GM04504 (cell line): ENCODE data around the gene RNPS1.
"Not testable (repeated sequence)": the region's sequence is repeated elsewhere in the genome, so short reads cannot be mapped to it uniquely, and the experiment has no call there.

Experiments used
- DNase-seq: peaks from one replicate; pipeline ENCODE4 v3.0.0-alpha.2; 2012; ENCODE audit warnings: low read depth

Gene RNPS1

DNA sequence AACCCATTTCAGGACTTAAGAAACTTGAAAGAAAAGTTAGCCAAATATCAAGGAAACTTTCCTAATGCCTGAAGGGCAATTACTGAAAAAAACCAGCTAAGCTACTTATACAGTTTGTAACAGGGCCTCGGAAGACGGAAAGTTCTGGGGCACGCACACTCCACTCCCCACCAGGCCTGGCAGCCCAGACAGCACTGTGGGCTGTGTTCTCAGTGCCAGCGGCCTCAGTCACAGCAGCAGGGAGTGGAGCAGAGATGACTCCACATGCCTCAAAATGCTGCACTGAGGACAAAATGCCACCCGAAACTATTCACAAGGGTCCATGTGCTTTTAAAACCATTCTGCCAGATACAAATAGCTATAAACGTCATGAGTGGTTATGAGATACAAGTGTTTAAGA is 10.2 kb downstream of the RNPS1 start:
- no peak for DNase-seq

DNA sequence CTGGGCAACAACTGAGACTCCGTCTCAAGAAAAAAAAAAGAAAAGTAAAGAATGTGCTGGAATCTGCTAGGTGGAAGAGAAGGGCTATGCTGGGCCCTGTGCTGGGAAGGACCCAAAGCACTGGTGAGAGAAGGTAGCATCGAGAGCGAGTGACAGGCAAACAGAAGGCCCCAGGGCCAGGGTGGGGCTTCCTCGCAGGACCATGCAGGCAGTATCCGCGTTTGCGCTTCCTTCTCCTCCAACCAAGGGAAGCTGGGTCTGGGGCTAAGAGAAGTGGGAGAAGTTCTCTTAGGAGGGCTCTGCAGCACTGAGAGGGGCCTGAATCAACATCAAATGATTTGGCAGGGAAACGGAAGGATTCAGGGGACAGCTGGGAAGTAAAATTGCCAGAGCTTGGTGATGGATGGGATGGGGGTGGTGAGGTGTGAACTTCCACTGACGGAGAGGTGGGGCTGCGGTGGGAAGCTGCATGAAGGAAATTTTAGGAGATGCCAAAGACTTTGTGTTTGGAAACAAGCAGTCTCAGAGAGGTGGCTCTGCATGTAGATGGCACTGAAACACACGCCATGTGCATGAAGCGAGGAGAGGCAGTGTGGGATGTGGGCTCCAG is 11.3 kb downstream of the RNPS1 start:
- no peak for DNase-seq

DNA sequence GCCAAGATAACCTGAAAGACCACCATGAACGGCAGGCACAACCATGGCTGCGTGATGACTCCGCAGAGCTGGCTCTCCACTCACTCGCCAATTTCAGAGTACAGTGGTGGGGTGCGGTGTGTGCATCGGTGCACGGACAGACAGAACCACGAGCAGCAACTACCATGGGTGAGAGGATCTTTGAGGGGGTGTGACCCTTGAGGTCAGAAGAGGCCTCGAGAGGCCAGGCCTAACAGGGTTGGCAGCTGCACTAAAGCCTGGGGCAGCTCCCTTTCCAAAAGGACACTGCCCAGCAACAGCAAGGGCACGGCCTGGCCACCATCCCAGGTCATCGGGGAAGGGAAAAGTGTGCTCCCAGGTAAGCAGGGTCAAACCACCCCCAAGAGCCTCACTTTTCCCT is 14.6 kb downstream of the RNPS1 start:
- no peak for DNase-seq

DNA sequence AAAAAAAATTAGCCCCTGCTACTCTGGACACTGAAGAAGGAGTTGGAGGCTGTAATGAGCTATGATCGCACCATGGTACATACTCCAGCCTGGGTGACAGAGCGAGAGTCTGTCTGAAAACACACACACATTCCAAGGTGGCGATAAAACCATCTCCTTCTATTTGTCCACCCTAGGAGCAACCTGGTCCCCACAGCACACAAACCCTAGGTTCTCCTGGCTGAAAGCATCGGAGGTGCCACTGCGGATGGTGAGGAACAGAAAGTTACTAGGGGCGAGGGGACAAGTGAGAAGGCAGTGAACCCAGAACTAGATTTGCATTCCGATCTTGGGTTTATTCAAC is 15.1 kb downstream of the RNPS1 start:
- DNase-seq, result no peak

DNA sequence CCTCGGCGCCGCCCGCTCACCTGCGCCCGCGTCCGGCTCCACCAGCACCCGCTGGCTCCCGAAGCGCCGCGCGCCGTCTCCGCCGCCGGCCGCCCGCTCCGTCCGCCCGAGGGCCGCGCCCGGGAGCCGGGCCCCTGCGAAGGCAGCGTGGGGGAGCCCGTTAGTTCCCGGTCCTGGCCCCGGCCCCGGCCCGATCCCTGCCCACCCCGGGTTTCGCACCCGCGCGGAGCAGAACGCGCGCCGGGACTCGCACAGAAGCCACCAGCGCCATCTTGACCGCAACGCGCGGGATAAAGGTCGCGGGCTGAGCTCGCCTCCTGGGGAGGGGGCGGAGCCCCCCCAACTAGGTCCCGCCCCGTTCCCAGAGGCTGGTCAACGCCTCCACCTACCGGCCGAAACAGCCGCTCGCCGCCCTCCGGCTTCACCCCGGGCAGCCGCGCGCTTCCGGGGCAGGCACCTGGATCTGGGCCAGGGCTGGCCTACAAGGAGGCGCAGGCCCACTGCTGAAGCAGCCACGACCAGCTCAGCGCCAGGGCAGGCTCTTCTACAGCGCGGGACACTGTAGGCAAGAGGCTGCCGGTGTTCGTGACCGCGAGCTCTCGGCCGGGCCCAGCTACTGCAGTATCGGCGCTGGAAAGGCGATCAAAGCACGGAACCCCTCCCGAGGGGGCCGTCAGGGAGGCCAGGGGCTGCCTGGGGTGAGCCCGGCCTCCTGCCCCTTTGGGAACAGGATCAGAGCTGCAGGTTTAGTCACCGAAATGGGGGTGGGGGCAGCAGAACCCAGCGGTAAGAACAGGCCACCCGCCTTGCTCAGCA is 16.4 kb downstream of the RNPS1 start, which contains the start of gene ECI1:
TSS of gene ECI1 (minus strand) at position 292 of the 816 bp plus-strand sequence. CDS start at position 271, 21 bp downstream.
- DNase-seq, result peak; percentile 91

DNA sequence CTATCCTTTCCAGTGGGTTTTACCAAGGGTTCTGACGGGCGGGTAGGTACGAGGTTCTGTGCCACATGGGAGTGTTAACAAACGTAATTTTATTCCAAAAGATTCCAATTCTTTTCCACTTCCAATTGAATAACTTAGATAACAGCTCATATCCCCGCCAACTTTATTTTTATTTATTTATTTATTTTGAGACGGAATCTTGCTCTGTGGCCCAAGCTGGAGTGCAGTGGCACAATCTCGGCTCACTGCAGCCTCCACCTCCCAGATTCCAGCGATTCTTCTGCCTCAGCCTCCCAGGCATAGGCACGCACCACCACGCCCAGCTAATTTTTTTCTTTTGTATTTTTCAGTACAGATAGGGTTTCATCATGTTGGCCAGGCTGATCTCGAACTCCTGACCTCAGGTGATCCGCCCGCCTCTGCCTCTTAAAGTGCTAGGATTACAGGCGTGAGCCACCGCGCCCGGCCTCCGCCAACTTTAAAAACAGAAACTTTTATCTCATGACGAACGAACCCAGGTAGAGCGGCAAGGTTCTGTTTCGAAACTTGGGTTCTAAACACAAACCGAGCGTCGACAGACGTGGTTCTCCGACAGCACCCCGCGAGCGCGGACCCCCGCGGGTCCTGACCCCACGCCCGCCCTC is 17.2 kb downstream of the RNPS1 start:
- DNase-seq, result no peak

DNA sequence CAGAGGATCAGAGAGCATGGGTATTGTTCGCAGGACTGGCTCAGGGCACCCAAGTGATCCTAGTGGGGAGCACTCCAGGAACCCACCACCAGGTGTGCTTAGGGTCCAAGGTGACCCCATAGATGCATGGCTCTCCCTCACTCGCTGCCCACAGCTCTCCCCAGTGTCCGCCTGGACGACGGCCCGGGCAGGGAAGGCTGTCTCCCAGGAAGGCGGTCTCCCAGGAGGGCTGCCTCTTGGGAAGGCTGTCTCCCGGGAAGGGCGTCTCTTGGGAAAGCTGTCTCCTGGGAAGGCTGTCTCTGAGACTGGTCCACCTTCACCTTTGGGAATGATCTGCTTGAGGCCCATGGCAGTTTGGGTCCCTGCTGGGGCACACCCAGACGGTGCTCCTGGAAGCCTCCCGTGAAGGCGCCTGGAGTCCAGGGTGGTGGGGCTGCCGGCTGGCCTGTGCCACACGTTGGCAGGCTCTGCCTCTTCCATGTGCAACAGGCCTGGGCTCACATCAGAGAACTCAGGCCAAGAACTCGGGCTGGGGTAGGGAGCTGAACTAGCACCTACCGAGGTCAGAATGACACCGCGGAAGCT is 21.5 kb downstream of the RNPS1 start:
- no peak for DNase-seq

DNA sequence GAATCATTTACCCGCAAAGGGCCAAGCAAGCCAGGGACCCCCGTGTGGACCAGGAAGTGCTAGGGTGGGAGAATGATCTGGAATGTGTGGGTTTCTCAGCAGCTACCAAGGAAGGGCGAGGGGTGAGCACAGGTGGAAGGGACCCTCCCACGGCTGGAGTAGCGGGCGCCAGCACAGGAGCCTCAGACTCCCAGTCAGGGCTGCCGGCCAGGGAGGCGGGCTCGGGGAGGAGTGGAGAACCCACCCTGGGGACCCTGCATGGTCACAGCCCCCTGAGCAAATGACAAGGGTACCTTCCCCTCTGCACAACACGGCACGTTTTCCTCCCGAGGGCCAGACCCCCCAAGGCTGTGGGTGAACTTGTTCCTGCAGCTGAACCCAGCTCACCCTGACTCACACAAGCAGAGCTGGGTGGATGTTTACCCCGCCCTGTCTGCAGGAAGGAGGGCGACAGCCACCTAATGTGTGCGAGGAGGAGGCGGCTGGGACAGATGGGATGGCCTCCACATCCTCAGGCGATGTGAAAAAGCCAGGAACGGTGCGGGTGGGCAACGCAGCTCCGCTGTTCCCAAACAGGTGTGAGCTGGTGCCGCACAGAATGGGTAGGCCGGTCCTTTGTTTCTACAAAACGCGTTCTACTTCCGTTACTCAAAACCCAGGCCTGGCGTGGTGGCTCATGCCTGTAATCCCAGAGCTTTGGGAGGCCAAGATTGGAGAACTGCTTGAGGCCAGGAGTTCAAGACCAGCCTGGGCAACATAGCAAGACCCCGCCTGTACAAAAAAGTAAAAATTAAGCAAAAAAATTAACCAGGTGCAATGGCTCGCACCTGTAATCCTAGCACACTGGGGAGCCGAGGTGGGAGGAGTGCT is 22.8 kb downstream of the RNPS1 start:
- no peak for DNase-seq

DNA sequence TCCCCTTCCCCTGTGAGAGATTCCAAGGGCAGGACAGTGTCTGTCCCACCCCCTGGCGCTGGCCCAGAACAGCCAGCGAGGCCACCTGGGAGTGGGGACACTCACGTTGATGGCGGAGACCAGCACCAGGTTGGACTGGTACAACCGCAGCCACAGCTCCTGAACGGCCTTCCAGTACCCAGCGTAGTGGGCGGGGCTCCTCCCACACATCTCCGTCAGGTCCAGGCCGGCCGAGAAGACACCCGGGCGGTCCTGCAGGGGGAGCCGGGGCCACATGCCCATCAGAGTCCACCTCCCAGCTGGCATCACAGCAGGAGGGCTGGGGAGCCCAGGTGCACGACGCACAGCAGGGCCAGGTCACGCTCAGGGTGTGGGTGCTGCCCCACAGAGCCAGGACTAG is 23.6 kb downstream of the RNPS1 start:
- no peak for DNase-seq

DNA sequence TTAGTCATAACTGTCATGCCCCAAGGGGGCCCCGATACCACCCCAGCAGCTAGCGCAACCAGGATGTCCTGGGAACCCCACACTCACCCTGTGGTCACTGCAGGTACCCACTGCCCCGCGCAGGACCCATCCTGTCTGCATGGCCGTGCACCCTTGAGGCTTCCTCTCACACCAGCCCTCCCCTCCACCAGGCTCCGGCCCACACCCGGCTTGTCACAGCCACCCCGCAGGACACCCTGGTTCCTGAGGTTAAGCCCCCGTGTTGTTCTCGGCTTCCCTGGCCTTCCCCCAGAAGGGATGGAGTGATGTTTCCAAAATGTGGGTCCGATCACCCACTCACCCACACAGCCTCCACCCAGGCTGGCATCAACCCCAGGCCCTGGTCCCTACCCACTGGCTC is 24.1 kb downstream of the RNPS1 start:
- DNase-seq, result no peak

DNA sequence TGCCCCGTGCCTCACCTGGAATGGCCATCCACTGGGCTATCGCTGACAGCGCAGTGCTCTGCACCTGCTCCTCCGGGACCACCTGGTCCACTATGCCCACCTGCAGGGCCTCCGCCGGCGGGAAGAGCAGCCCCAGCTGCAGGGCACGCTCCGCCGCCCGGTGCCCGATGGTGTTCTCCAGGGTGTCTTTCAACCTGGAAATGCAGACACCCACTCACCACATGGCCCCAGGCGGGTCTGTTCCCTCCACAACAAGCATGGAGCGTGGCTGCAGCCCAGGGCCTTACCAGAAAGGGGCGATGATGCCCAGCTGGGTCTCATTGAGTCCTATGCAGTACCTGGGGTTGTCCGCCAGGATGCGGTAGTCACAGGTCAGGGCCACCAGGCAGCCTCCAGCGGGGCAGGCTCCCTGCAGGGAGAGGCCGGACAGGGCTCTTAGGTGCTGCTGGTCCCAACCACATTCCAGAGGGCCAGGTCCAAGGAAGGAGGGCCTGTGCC is 24.8 kb downstream of the RNPS1 start:
- DNase-seq, result no peak

DNA sequence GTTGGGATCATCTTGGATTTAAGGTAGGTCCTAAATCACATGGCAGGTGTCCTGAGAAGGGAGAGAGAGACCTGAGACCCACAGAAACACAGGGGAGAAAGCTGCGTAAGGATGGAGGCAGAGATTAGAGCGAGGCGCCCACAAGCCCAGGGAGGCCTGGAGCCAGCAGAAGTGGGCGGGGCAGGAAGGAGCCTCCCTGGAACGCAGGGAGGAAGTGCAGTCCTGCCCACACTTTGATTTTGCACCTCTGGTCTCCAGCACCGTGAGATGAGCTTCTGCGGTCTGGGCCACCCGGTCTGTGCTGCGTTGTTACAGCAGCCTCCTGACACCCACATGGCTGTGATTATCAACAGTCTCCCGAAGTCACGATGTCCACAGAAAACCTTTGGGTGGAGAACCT is 25.3 kb downstream of the RNPS1 start:
- DNase-seq, result no peak

DNA sequence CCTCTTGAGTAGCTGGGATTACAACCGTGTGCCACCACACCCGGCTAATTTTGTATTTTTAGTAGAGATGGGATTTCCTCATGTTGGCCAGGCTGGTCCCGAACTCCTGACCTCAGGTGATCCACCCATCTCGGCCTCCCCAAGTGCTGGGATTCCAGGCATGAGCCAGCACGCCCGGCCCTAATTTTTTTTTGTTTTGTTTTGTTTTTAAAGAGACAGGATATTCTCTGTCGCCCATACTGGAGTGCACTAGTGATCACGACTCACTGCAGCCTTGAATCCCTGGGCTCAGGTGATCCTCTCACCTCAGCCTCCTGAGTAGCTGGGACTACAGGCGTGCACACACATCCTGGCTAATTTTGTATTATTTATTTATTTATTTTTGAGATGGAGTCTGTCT is 27.6 kb downstream of the RNPS1 start:
- not testable (repeated sequence) for DNase-seq

DNA sequence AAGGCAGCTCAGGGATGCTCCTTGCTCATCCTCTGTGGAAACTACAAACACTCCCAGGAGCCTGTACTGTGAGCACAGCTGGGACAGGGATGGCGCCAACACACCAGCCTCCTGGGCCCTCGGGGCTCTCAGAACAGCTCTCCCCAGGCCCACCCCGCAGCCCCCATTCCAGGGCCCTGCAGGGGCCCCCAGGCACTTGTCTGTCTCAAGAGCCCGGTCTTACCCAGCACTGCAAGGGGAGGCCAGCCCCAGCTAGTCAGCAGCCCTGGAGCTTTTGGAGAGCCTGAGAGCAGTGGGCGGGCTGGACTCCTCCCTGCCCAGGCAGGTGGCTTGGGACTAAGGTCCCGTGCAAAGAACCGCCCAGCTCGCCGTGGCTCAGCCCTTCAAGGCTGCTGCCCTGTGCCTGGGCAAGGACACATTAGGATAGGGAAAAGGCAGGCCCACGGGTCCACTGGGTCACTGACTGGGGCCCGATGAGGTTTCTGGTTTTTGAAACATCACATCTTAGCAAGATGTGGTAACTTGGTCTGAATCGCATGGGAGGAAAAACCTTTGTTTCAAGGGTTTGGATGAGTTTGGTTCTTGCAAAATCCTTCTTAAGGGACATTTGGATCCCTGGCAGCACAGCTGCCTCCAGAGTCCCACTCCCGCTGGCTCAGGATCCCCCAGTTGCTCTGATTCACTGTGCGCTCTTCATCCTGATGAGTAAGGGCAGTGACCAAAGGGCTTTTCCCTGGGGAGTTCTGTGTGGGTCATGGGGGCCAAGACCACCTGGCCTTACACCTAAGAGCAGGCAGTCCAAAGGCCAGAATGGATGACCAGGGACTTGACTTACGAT is 28.9 kb downstream of the RNPS1 start:
- no peak for DNase-seq

DNA sequence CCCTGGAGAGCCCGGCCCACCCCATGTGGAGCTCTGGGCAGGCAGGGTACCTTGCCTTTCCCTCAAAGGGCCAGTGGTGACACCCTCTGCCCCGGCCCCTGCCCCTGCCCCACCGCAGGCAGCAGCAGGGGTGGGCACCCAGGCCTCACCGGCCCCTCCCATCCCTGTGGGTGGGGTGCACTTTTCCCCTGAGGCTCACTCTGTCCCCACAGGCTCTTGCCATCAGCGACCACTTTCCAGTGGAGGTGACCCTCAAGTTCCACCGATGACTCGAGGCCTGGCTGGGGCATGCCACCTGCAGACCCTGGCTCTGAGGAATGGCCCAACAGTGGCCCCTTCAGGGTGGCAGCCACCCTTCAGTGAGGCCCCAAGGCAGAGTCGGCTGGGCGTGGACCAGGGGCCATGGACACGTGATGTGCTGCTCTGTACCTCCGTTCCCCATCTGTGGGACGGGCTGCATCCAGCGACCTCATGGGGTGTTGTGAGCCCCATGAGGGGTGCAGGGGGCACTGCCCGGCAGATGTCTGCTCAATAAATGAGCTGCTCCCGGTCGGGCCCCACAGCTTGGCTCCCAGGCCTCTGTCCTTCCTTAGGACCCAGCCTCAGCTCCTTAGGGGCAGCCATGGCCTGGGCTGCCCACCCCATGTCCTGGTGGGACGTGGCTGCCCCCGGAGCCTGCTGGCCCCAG is 29.6 kb downstream of the RNPS1 start:
- no peak for DNase-seq

DNA sequence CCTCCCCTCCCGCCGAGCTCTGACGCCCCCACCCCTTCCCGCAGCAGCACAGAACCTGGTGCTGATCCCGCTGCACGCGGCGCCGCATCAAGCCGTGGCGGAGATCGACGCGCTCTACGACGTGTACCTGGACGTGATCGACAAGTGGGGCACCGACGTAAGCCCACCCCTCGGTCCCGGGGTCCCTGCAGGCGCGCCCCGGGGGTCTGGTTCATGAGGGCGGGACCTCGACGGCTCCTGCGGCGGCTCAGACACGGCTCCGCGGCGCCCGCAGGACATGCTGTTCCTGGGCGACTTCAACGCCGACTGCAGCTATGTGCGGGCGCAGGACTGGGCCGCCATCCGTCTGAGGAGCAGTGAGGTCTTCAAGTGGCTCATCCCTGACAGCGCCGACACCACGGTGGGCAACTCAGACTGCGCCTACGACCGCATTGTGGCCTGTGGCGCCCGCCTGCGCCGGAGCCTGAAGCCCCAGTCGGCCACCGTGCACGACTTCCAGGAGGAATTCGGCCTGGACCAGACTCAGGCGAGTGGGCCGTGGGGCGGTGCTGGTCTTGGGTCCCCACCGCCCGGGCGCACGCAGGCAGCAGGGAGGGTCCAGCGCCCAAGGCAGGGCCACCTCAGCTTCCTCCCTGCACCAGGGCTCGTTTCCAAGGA is 30.3 kb downstream of the RNPS1 start:
- DNase-seq, result no peak

DNA sequence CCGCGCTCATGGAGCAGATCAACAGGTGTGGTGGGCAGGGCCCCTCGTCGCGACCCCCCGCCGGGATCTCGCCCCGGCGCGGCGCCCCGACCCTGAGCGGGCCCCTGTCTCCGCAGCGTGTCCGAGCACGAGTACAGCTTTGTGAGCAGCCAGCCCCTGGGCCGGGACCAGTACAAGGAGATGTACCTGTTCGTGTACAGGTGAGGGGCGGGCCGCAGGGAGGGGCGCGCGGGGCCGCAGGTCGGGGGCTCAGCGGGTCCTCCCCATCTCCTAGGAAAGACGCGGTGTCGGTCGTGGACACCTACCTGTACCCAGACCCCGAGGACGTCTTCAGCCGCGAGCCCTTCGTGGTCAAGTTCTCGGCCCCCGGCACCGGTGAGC is 30.8 kb downstream of the RNPS1 start:
- DNase-seq, result no peak

DNA sequence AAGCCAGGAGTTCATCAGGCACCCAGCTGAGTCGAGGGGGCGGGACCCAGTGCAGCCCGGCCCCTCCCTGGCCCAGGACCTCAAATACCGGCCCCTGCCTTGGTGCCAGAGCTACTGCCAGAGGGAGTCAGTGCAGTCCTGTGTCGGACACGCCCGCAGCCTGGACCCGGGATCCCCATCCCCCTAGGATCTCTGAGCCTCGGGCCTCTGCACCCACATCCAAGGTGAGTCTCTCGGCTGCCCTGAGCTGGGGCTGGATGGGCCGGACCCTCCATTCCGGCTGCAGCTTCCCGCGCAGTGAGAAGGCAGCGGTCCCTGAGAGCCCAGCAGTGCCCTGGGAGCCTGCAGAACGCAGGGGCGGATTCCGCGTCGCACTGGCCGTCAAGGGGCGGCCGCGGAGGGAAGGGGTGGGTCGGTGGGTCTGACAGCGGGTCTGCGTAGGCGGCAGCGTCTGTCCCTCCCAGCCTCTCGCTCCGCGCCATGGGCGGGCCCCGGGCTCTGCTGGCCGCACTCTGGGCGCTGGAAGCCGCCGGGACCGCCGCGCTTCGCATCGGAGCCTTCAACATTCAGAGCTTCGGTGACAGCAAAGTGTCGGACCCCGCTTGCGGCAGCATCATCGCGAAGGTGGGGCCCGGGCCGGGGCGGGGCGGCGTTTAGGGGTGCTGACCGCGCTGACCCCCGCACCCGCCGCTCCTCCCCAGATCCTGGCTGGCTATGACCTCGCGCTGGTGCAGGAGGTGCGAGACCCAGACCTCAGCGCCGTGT is 31.4 kb downstream of the RNPS1 start, which contains the start of gene DNASE1L2:
TSS of gene DNASE1L2 (plus strand) at position 108 of the 765 bp plus-strand sequence. CDS start at position 481, 373 bp downstream.
- no peak for DNase-seq
